ENCODE measurements around the gene LIN28A.
A peak's percentile ranks its signal among the peaks of the same experiment; 100 is the strongest.

Gene LIN28A

GRCh38 chr1:26438041-26438440 is 27.4 kb downstream of the LIN28A start:
- no peak for DNase-seq (ENCODE audit: low read depth)

GRCh38 chr1:26440259-26440658 is 29.6 kb downstream of the LIN28A start:
- DNase-seq (ENCODE audit: low read depth) = no peak

DNA sequence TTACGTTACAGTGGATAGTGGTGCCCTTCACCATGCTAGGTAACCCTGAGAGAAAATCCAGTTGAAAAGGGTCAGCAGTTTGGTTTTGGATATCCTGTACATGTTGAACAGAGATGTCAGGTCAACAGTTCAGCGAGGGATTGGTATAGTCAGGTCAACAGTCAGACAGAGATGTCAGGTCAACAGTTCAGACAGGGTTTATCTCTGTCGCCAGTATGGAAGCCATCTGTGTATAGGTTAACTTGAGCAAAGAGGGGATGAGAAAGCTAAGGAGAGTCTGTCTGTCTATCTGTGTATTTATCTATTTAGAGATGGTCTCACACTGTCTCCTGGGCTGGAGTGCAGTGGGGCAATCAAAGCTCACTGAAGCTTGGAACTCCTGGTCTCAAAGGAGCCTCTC is 39.3 kb downstream of the LIN28A start:
- no peak for DNase-seq (ENCODE audit: low read depth)

DNA sequence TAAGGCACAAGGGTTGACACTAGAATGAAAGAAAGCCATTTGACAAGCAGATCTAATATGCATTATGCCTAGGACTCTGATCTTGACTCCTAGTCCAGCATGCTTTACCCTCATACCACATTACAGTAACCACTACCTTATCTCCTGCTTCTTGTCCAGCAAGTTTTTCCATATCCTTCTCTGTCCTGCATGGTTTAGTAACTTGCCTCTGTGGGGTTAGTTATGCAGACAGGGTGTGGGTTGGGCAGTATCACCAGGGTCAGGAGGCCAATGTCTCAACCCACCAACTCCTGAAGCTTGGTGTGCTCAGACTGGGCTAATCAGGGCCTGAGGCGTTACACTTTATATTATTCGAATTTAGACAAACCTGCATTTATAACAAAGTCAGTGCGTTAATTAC is 40.3 kb downstream of the LIN28A start:
- no peak for DNase-seq (ENCODE audit: low read depth)

GRCh38 chr1:26452459-26453183 is 42.0 kb downstream of the LIN28A start:
- DNase-seq (ENCODE audit: low read depth) = no peak

GRCh38 chr1:26459148-26459547 is 48.5 kb downstream of the LIN28A start:
- no peak for DNase-seq (ENCODE audit: low read depth)

- DNase-seq (ENCODE audit: low read depth) = no peak
These were observed 49.0 kb downstream of the LIN28A start for GRCh38 chr1:26459573-26460031.

DNA sequence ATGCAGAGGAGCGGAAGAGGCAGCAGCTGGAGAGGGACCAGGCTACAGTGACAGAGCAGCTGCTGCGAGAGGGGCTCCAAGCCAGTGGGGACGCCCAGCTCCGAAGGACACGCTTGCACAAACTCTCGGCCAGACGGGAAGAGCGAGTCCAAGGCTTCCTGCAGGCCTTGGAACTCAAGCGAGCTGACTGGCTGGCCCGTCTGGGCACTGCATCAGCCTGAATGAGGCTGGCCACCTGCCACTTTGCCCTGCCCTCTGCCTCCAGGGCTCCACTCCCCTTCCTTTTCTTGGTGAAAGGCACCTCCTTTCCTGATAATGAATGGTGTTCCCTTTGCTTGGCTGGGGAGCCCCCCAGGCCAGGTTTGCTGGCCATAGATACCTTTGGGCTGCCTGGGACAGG is 58.3 kb downstream of the LIN28A start:
- no peak for DNase-seq (ENCODE audit: low read depth)

GRCh38 chr1:26469558-26469957 is 58.9 kb downstream of the LIN28A start:
- DNase-seq (ENCODE audit: low read depth) = no peak

DNA sequence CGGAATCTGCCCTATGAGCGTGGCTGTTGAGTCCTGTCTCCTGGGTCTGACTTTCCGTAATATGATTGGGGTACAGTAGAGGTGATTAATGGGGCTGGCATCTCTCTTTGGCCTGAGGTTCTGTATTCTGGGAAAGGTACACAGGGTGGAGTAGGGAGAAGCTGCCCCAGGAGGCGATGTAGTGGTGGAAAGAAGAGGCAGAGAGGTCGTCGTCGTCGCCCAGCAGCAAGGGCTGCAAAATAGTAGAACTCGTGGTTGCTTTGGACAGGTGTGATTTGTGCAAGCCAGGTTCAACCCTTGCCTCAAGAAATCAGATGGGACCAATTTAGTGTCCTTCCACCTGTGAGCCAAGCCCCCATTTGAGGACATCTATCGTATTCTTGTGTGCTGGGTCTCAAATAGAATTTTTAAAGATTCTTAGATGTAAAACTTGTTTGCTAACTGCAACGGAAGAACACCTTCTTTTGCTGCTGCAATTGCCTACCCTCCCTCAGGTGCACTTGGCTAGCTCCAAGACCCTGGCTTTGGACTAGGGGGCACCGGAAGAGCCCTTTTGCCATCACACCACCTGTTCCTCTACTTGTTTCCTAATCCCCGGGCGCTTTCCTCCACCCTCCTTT is 60.4 kb downstream of the LIN28A start:
- no peak for DNase-seq (ENCODE audit: low read depth)

- peak; percentile 45 for DNase-seq (ENCODE audit: low read depth)
These were observed 61.1 kb downstream of the LIN28A start for GRCh38 chr1:26471498-26472319.

- DNase-seq (ENCODE audit: low read depth) = peak; percentile 82
These were observed 61.8 kb downstream of the LIN28A start, which contains the start of gene HMGN2 for GRCh38 chr1:26472320-26472900. Gene HMGN2, plus strand, starts transcription at chr1:26472440. Its CDS starts 173 bp downstream, at chr1:26472613.

- peak; percentile 87 for DNase-seq (ENCODE audit: low read depth)
These were observed 62.6 kb downstream of the LIN28A start for GRCh38 chr1:26472901-26473845.

GRCh38 chr1:26474818-26475217 is 64.2 kb downstream of the LIN28A start:
- no peak for DNase-seq (ENCODE audit: low read depth)

DNA sequence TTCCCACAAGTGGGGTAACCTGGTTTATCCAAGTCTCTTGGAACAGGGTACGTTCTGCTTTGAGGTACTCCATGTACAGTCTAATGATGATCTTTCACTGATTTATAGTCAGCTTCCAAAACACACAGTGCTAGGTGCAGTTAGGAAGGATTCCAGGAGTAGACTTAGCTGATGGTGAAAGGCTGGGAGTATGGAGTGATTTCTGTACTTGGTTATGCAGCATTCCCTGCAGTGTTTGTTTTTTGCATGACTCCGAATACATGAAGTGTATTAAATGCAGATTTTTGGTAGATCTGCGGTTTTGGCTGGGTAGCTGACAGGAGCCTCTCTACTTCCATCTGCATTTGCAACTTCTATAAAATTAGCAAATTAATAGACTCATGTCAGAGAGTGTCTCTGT is 65.4 kb downstream of the LIN28A start:
- DNase-seq (ENCODE audit: low read depth) = no peak

DNA sequence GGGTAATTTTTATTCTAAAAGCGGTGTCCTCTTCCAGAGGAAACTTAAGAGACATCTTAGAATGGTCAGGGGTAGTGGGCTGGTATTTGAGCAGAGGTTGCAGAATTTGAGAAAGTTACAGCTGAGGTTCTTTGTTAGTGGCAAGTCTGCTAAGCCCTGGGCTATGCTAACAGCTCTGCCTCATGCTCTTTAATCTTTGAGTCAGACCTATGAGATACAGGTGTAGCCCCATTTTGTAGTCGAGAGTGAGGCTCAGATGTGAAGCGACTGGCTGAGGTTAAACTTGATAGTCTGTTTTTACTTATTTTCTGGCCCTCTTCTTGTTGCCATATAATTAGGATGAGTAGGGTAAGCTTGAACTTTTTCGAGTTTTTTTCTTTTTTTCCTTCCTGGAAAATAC is 66.3 kb downstream of the LIN28A start:
- no peak for DNase-seq (ENCODE audit: low read depth)

DNA sequence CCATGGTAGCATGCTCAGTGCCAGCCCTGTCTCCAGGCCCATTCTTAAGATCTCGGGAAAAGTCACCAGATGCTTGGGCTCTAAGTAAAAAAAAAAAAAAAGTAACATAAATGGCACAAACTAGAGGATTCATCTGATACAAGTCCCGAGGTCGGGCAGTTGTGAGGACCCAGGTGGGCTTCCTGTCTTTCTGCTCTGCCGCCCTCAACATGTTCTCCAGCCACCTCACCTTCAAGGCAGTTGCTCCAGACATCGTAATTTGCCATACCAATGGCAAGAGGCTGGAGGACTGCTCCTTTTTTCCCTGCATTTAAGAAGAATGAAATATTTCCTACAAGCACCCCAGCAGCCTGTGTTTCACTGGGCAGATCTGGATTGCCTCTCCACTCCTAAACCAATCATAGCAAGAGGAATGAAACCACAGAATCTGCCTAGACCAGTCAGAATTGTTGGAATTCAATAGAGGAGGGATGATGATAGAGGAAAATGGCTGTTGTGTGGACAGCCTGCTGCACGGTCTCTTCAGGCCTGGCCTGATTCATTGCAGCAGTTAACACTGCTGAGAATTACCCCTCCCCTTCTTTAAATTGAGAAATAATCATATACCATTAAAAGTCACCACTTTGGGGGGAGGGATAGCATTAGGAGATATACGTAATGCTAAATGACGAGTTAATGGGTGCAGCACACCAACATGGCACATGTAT is 67.0 kb downstream of the LIN28A start:
- no peak for DNase-seq (ENCODE audit: low read depth)

GRCh38 chr1:26478159-26478558 is 67.5 kb downstream of the LIN28A start:
- DNase-seq (ENCODE audit: low read depth) = no peak

- no peak for DNase-seq (ENCODE audit: low read depth)
These were observed 68.4 kb downstream of the LIN28A start for GRCh38 chr1:26478988-26479387.

All from fibroblast of the conjunctiva (primary cell).